ENCODE results near the gene MYO3B.

GRCh38 chr2:170505631-170506275 is 327.8 kb downstream of the MYO3B start:
- TF ChIP-seq CTCF (IDR thresholded peaks at IDR 0.05): no peak
- TF ChIP-seq POLR2A (IDR thresholded peaks at IDR 0.05): no peak
